Activated B cell treated with CpG ODN at 0.5 μM for 24 hours (primary cell): ENCODE data around the gene BPGM. TPM values are rescaled to one million over a fixed set of nuclear protein-coding genes. Genes with fewer than 3 reads are reported as not detected.

Experiments used
- ATAC-seq: fragments of 200-7000 bp; cut with Tn5 transposase; one replicate; pipeline ENCODE4 v1.10.0; 2021; ENCODE audit warnings: low read depth, mild to moderate bottlenecking, moderate library complexity
- CTCF ChIA-PET: fragments of 350-600 bp; sonication (Branson Sonifier 250); formaldehyde crosslinking; loops from one replicate; lab custom pipeline; 2021; ENCODE audit warnings: antibody characterized with exemption; lab: Charles Lee
- POLR2A ChIA-PET: fragments of 350-600 bp; sonication (Branson Sonifier 250); formaldehyde crosslinking; loops from one replicate; lab custom pipeline; 2021; ENCODE audit warnings: antibody characterized with exemption; lab: Charles Lee
- DNase-seq: peaks from one replicate; pipeline ENCODE4 v3.0.0; 2022
- H3K27ac Mint-ChIP-seq: one replicate; pipeline ENCODE4 v1.8.0; 2020; ENCODE audit warnings: mixed read lengths
- H3K27me3 Mint-ChIP-seq: one replicate; pipeline ENCODE4 v1.8.0; 2021; ENCODE audit warnings: mixed read lengths
- H3K36me3 Mint-ChIP-seq: one replicate; pipeline ENCODE4 v1.8.0; 2021; ENCODE audit warnings: low read depth, mixed read lengths
- H3K4me1 Mint-ChIP-seq: one replicate; pipeline ENCODE4 v1.8.0; 2021; ENCODE audit warnings: mixed read lengths
- H3K4me3 Mint-ChIP-seq: one replicate; pipeline ENCODE4 v1.8.0; 2020; ENCODE audit warnings: mild to moderate bottlenecking, mixed read lengths
- H3K9me3 Mint-ChIP-seq: one replicate; pipeline ENCODE4 v1.8.0; 2020; ENCODE audit warnings: mixed read lengths
- CTCF ChIP-seq: fragments of 200-600 bp; IDR thresholded peaks from one replicate; pipeline ENCODE4 v1.8.0; 2022; ENCODE audit warnings: antibody characterized with exemption, mild to moderate bottlenecking
- intact Hi-C: fragments of 100-400 bp; cut with micrococcal nuclease; formaldehyde crosslinking; loops from one replicate; pipeline ENCODE4 v1.15.1; 2024
- total RNA-seq: library from RNA; stranded (reverse); gene quantifications from 2 replicates; pipeline ENCODE4 v1.2.3, GENCODE V29; 2022

The BPGM gene
- total RNA-seq, 1 donor from 2014 or later, result 10.1 TPM

- intact Hi-C loops, result no loop called here
- no peak for TF ChIP-seq CTCF
- ATAC-seq (no peak), DNase-seq (no peak)
- no peak overlapping the region for H3K4me3 Mint-ChIP-seq
- H3K4me1 Mint-ChIP-seq, result peaks cover 22% of the 10 kb centered on the region
- H3K27ac Mint-ChIP-seq, result no peak overlapping the region
- peaks cover 16% of the 10 kb centered on the region for H3K36me3 Mint-ChIP-seq
- CTCF ChIA-PET, result no interaction called here
- H3K27me3 Mint-ChIP-seq, result no peaks in the 10 kb centered on the region
- H3K9me3 Mint-ChIP-seq, result peaks cover 4% of the 10 kb centered on the region
- POLR2A ChIA-PET, result no interaction called here
Measured at GRCh38 chr7:134651991-134652390, 5.3 kb downstream of the BPGM start.

GRCh38 chr7:134654104-134654775 lies 7.6 kb downstream of the BPGM start:
- Mint-ChIP-seq H3K4me1 (peaks cover 19% of the 10 kb centered on the region), H3K27me3 (no peaks in the 10 kb centered on the region), H3K4me3 (no peak overlapping the region), H3K36me3 (peaks cover 27% of the 10 kb centered on the region), H3K9me3 (peaks cover 4% of the 10 kb centered on the region), H3K27ac (no peak overlapping the region)
- ATAC-seq (no peak), DNase-seq (no peak)
- POLR2A ChIA-PET, result interaction anchor here (1.2 kb wide), 1 partner anchor 8 kb away, joined by 3 read pairs; no protein-coding TSS in a partner anchor
- CTCF ChIA-PET, result no interaction called here
- TF ChIP-seq CTCF, result no peak
- intact Hi-C loops, result no loop called here

- no peak overlapping the region for H3K27ac Mint-ChIP-seq
- DNase-seq, result no peak
Measured at GRCh38 chr7:134657526-134657925, 10.9 kb downstream of the BPGM start.

GRCh38 chr7:134660242-134660785 lies 13.7 kb downstream of the BPGM start:
- no peak for DNase-seq
- Mint-ChIP-seq H3K36me3 (peaks cover 68% of the 10 kb centered on the region), H3K4me3 (no peak overlapping the region), H3K27me3 (no peaks in the 10 kb centered on the region), H3K4me1 (no peaks in the 10 kb centered on the region), H3K27ac (no peak overlapping the region), H3K9me3 (peaks cover 7% of the 10 kb centered on the region)
- no peak for TF ChIP-seq CTCF
- ChIA-PET CTCF (no interaction called here), POLR2A (no interaction called here)
- intact Hi-C loops, result no loop called here
- no peak for ATAC-seq

More at GRCh38 chr7:134657526-134657925, 10.9 kb downstream of the BPGM start:
- ChIA-PET CTCF (no interaction called here), POLR2A (interaction anchor here (3.4 kb wide), 1 partner anchor 10 kb away, joined by 14 read pairs; the partner anchor contains the start of gene BPGM)
- no peak overlapping the region for H3K4me3 Mint-ChIP-seq
- intact Hi-C loops, result no loop called here
- no peak for TF ChIP-seq CTCF
- peaks cover 3% of the 10 kb centered on the region for H3K4me1 Mint-ChIP-seq
- peaks cover 4% of the 10 kb centered on the region for H3K9me3 Mint-ChIP-seq
- H3K36me3 Mint-ChIP-seq, result peaks cover 55% of the 10 kb centered on the region
- no peaks in the 10 kb centered on the region for H3K27me3 Mint-ChIP-seq
- no peak for ATAC-seq

GRCh38 chr7:134660961-134661376 lies 14.3 kb downstream of the BPGM start:
- CTCF ChIA-PET, result no interaction called here
- no peak for ATAC-seq
- no peak for DNase-seq
- POLR2A ChIA-PET, result no interaction called here
- intact Hi-C loops, result no loop called here
- no peak for TF ChIP-seq CTCF
- H3K27ac Mint-ChIP-seq, result no peak overlapping the region
- H3K9me3 Mint-ChIP-seq, result peaks cover 5% of the 10 kb centered on the region
- H3K27me3 Mint-ChIP-seq, result no peaks in the 10 kb centered on the region
- H3K4me3 Mint-ChIP-seq, result no peak overlapping the region
- H3K36me3 Mint-ChIP-seq, result peaks cover 63% of the 10 kb centered on the region
- H3K4me1 Mint-ChIP-seq, result no peaks in the 10 kb centered on the region
